GM18858 (cell line): ENCODE results near the gene CLDND2.

Experiments used
- ATAC-seq: cut with Tn5 transposase; IDR thresholded peaks from one replicate; pipeline ENCODE4 v1.9.1; 2021; ENCODE audit not compliant: unreplicated experiment

The CLDND2 gene

GRCh38 chr19:51356159-51356801 lies 12.5 kb downstream of the CLDND2 start:
- no peak for ATAC-seq

- ATAC-seq, result no peak
Observed at GRCh38 chr19:51354742-51355148, 14.1 kb downstream of the CLDND2 start.

- no peak for ATAC-seq
Observed at GRCh38 chr19:51354103-51354741, 14.6 kb downstream of the CLDND2 start.

GRCh38 chr19:51352783-51353360 lies 15.9 kb downstream of the CLDND2 start:
- no peak for ATAC-seq

GRCh38 chr19:51351266-51351990 lies 17.4 kb downstream of the CLDND2 start:
- ATAC-seq, result no peak

- no peak for ATAC-seq
Observed at GRCh38 chr19:51347209-51347928, 21.4 kb downstream of the CLDND2 start.

- ATAC-seq, result no peak
Observed at GRCh38 chr19:51346742-51347141, 22.1 kb downstream of the CLDND2 start.

GRCh38 chr19:51345076-51345620 lies 23.7 kb downstream of the CLDND2 start:
- no peak for ATAC-seq

GRCh38 chr19:51342631-51343569 lies 25.9 kb downstream of the CLDND2 start:
- no peak for ATAC-seq

GRCh38 chr19:51341976-51342580 lies 26.7 kb downstream of the CLDND2 start, which contains the start of gene VSIG10L:
Gene VSIG10L, minus strand, starts transcription at chr19:51342139. Its CDS starts 15 bp downstream, at chr19:51342124.
- ATAC-seq, result no peak

- ATAC-seq, result no peak
Observed at GRCh38 chr19:51341066-51341465, 27.7 kb downstream of the CLDND2 start.

GRCh38 chr19:51339687-51340656 lies 28.8 kb downstream of the CLDND2 start:
- no peak for ATAC-seq

- ATAC-seq, result no peak
Observed at GRCh38 chr19:51339313-51339686, 29.5 kb downstream of the CLDND2 start.

- ATAC-seq, result no peak
Observed at GRCh38 chr19:51338563-51339312, 30.1 kb downstream of the CLDND2 start.

- ATAC-seq, result no peak
Observed at GRCh38 chr19:51337861-51338562, 30.8 kb downstream of the CLDND2 start.

GRCh38 chr19:51337141-51337860 lies 31.5 kb downstream of the CLDND2 start:
- no peak for ATAC-seq
